ENCODE measurements around the gene CLIP2. TPM values are rescaled to one million over a fixed set of nuclear protein-coding genes. Genes with fewer than 3 reads are reported as not detected.

Gene CLIP2
- total RNA-seq, 1 experiment from 2014 or later, result 21.6 TPM

DNA sequence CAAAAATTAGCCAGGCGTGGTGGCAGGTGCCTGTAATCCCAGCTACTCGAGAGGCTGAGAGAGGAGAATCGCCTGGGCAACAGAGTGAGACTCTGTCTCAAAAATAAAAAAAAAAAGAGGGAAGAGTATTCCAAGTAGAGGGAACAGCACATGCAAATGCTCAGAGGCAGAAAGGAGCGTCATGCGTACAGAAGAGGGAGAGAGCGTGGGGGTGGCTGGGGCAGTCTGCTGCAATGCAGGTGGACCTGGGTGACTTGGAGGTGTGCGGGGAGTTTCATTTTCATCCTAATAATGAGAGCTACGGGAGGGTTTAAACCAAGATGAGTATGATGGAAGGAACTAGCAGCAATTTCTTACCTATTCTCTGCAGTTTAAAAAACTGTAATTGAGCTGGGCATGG, 28.8 kb downstream of the CLIP2 start:
- H3K14ac ChIP-seq (ENCODE audit: insufficient read depth, low read length), result no peak overlapping the region
- H2BK5ac ChIP-seq (ENCODE audit: insufficient read length, low read length), result no peak overlapping the region
- H3K4me1 Mint-ChIP-seq, result peaks cover 9 to 12% of the 10 kb centered on the region in 2 experiments
- H3K4me1 ChIP-seq (ENCODE audit: insufficient read depth, low read length), result no peaks in the 10 kb centered on the region
- H2BK20ac ChIP-seq (ENCODE audit: low read depth, low read length, poor library complexity, severe bottlenecking), result no peak overlapping the region
- no peak overlapping the region for H4K5ac ChIP-seq (ENCODE audit: insufficient read length, low read depth, low read length)
- no peaks in the 10 kb centered on the region for H3K27me3 ChIP-seq (ENCODE audit: insufficient read depth, low read length)
- no peak overlapping the region for H3K27ac Mint-ChIP-seq
- no peak overlapping the region for H4K91ac ChIP-seq (ENCODE audit: insufficient read length, low read depth, low read length)
- TF ChIP-seq, protein P1, sequence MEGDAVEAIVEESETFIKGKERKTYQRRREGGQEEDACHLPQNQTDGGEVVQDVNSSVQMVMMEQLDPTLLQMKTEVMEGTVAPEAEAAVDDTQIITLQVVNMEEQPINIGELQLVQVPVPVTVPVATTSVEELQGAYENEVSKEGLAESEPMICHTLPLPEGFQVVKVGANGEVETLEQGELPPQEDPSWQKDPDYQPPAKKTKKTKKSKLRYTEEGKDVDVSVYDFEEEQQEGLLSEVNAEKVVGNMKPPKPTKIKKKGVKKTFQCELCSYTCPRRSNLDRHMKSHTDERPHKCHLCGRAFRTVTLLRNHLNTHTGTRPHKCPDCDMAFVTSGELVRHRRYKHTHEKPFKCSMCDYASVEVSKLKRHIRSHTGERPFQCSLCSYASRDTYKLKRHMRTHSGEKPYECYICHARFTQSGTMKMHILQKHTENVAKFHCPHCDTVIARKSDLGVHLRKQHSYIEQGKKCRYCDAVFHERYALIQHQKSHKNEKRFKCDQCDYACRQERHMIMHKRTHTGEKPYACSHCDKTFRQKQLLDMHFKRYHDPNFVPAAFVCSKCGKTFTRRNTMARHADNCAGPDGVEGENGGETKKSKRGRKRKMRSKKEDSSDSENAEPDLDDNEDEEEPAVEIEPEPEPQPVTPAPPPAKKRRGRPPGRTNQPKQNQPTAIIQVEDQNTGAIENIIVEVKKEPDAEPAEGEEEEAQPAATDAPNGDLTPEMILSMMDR (conservative IDR thresholded peaks at IDR 0.05), result no peak
- H3K23ac ChIP-seq (ENCODE audit: insufficient read length, low read depth, low read length), result no peak overlapping the region
- H3K9me3 Mint-ChIP-seq, result no peaks in the 10 kb centered on the region
- no peaks in the 10 kb centered on the region for H3K79me1 ChIP-seq (ENCODE audit: insufficient read depth, low read depth, low read length, poor library complexity, severe bottlenecking)
- no peak overlapping the region for H3T11ph ChIP-seq (ENCODE audit: low read length)
- no CpG with 5 or more reads among the region's 8 CpGs for WGBS (ENCODE audit: extremely low coverage, insufficient read length, low lambda C conversion rate)
- no peak for DNase-seq
- no peaks in the 10 kb centered on the region; the same call in 1 of the 2 replicates for H3K27me3 Mint-ChIP-seq (ENCODE audit: low read depth)
- H2AFZ ChIP-seq (ENCODE audit: low read length), result no peak overlapping the region
- H3K27ac ChIP-seq (ENCODE audit: insufficient read length, low read depth, low read length), result no peak overlapping the region
- no peak overlapping the region for H4K8ac ChIP-seq (replicated peaks; ENCODE audit: insufficient read length, low read depth, low read length)
- H3K56ac ChIP-seq (ENCODE audit: insufficient read length, low read depth, low read length), result no peak overlapping the region
- H3K4me3 Mint-ChIP-seq, result no peak overlapping the region
- no peaks in the 10 kb centered on the region; the same call in 1 of the 2 replicates for H3K79me2 ChIP-seq (ENCODE audit: insufficient read depth, low read length)
- H2AK5ac ChIP-seq (ENCODE audit: insufficient read length, low read length), result no peak overlapping the region
- no peak overlapping the region for H2BK120ac ChIP-seq (ENCODE audit: low read depth, low read length, poor library complexity, severe bottlenecking)
- H4K20me1 ChIP-seq (ENCODE audit: control insufficient read depth, insufficient read depth, insufficient read length), result no peaks in the 10 kb centered on the region
- no peaks in the 10 kb centered on the region for H3K9me3 ChIP-seq (ENCODE audit: control insufficient read depth, low read depth, low read length)
- H3K4ac ChIP-seq (ENCODE audit: low read depth, low read length), result no peak overlapping the region
- H3K9ac ChIP-seq (ENCODE audit: extremely low read depth, insufficient read length, low read length), result no peak overlapping the region
- no peak overlapping the region for H2BK12ac ChIP-seq (ENCODE audit: insufficient read length, low read depth, low read length)
- no peaks in the 10 kb centered on the region for H3K23me2 ChIP-seq (ENCODE audit: insufficient read length, low read depth, low read length, poor library complexity, severe bottlenecking)
- no peak overlapping the region for H3K18ac ChIP-seq (ENCODE audit: insufficient read length, low read depth, low read length)
- no peak overlapping the region for H3K4me2 ChIP-seq (ENCODE audit: insufficient read depth, insufficient read length, low read length)
- peaks cover 14 to 30% (median 15%) of the 10 kb centered on the region in 3 experiments; a peak in 6 of 7 replicates for H3K36me3 Mint-ChIP-seq (ENCODE audit: insufficient read depth in 1 of 3, low read depth in 3 of 3)
- H2BK15ac ChIP-seq (ENCODE audit: low read depth, low read length), result no peak overlapping the region

All from H9 (cell line).